ENCODE results near the gene GALNT2.

GRCh38 chr1:230049731-230050130 lies 17.3 kb upstream of the GALNT2 start:
- TF ChIP-seq MXI1 (IDR thresholded peaks at IDR 0.05; ENCODE audit: borderline replicate concordance, low read depth, low read length), result no peak
- no peak for TF ChIP-seq USF2 (IDR thresholded peaks at IDR 0.05; ENCODE audit: low read depth, low read length)
- no peak for TF ChIP-seq CTCF (conservative IDR thresholded peaks at IDR 0.05; ENCODE audit: low read depth, low read length)
- no peak for TF ChIP-seq CEBPB (IDR thresholded peaks at IDR 0.05; ENCODE audit: low read depth, low read length)
- no peak for TF ChIP-seq POLR2A (IDR thresholded peaks at IDR 0.05; ENCODE audit: low read depth, low read length)
- no peak for TF ChIP-seq RCOR1 (IDR thresholded peaks at IDR 0.05; ENCODE audit: insufficient replicate concordance, low read length)
- no peak for TF ChIP-seq RAD21 (IDR thresholded peaks at IDR 0.05; ENCODE audit: low read length)
- TF ChIP-seq RFX5 (IDR thresholded peaks at IDR 0.05; ENCODE audit: low read depth, low read length), result no peak

All from IMR-90 (cell line).